HuH-7 (cell line): ENCODE data around the gene FXYD4.
"Not testable (repeated sequence)": the region's sequence is repeated elsewhere in the genome, so short reads cannot be mapped to it uniquely, and the experiment has no call there.

ENCODE experiments used
- DNase-seq: peaks from one replicate; pipeline ENCODE4 v3.0.0; 2011; ENCODE audit warnings: low spot score

Gene FXYD4

DNA sequence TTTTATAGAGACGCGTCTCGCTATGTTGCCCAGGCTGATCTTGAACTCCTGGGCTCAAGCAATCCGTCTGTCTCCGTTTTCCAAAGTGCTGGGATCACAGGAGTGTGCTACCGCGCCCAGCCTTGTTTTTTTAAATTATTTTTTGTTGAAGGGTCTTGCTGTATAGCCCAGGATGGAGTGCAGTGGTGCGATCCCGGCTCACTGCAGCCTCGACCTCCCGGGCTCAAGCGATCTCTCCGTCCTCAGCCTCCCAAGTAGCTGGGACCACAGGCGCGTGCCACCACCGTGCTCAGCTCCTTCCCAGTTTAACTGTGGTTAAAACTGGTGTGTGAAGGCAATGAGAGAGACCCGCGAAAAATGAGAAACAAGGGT is 48.5 kb downstream of the FXYD4 start:
- no peak for DNase-seq

GRCh38 chr10:43420369-43421200 is 49.1 kb downstream of the FXYD4 start:
- peak; percentile 21 for DNase-seq

GRCh38 chr10:43421201-43421507 is 49.7 kb downstream of the FXYD4 start:
- no peak for DNase-seq

GRCh38 chr10:43421519-43421918 is 50.1 kb downstream of the FXYD4 start:
- no peak for DNase-seq

- not testable (repeated sequence) for DNase-seq
These were observed 50.5 kb downstream of the FXYD4 start for GRCh38 chr10:43421944-43422343.

GRCh38 chr10:43424416-43424815 is 53.0 kb downstream of the FXYD4 start:
- no peak for DNase-seq
